Measurements from ENCODE around the gene GTF3C5. TPM values are rescaled to one million over a fixed set of nuclear protein-coding genes. Genes with fewer than 3 reads are reported as not detected.
"Not testable (repeated sequence)": the region's sequence is repeated elsewhere in the genome, so short reads cannot be mapped to it uniquely, and the experiment has no call there.

Gene GTF3C5
- total RNA-seq, 1 donor from 2014 or later: 85.4 TPM

- peaks cover 31% of the 10 kb centered on the region for H3K4me1 Mint-ChIP-seq
- DNase-seq: no peak
- peak overlapping the region; percentile 91 for H3K4me3 Mint-ChIP-seq
- no peaks in the 10 kb centered on the region for H3K9me3 Mint-ChIP-seq
- peaks cover 8% of the 10 kb centered on the region for H3K36me3 Mint-ChIP-seq (ENCODE audit: low read depth)
- H3K27me3 Mint-ChIP-seq: no peaks in the 10 kb centered on the region
- intact Hi-C loops (cut with micrococcal nuclease): loop anchor here (10.0 kb wide), 1 partner anchor 327 kb away; the partner anchor contains the start of genes SURF1 and SURF2
- no peak overlapping the region for H3K27ac Mint-ChIP-seq
Observed at GRCh38 chr9:133028221-133028620, 2.6 kb upstream of the GTF3C5 start.

GRCh38 chr9:133029994-133030316 is 842 bp upstream of the GTF3C5 start:
- H3K27me3 Mint-ChIP-seq: no peaks in the 10 kb centered on the region
- peaks cover 8% of the 10 kb centered on the region for H3K36me3 Mint-ChIP-seq (ENCODE audit: low read depth)
- H3K4me1 Mint-ChIP-seq: peaks cover 32% of the 10 kb centered on the region
- H3K27ac Mint-ChIP-seq: peak overlapping the region; percentile 95
- no peak for DNase-seq
- peak overlapping the region; percentile 91 for H3K4me3 Mint-ChIP-seq
- intact Hi-C loops (cut with micrococcal nuclease): loop anchor here (2.0 to 10.0 kb wide), 3 partner anchors 119 to 1903 kb away; partner anchors contain the start of genes NUP214, SURF1 and SURF2
- no peaks in the 10 kb centered on the region for H3K9me3 Mint-ChIP-seq

GRCh38 chr9:133031130-133031422 is 279 bp downstream of the GTF3C5 start:
- intact Hi-C loops (cut with micrococcal nuclease): loop anchor here (2.0 to 5.0 kb wide), 2 partner anchors 118 to 1904 kb away; partner anchors contain the start of gene NUP214
- peak overlapping the region; percentile 95 for H3K27ac Mint-ChIP-seq
- no peaks in the 10 kb centered on the region for H3K9me3 Mint-ChIP-seq
- peaks cover 32% of the 10 kb centered on the region for H3K4me1 Mint-ChIP-seq
- H3K36me3 Mint-ChIP-seq (ENCODE audit: low read depth): peaks cover 8% of the 10 kb centered on the region
- peak overlapping the region; percentile 91 for H3K4me3 Mint-ChIP-seq
- H3K27me3 Mint-ChIP-seq: no peaks in the 10 kb centered on the region
- no peak for DNase-seq

- no peak for DNase-seq
- peaks cover 35% of the 10 kb centered on the region for H3K4me1 Mint-ChIP-seq
- peak overlapping the region; percentile 91 for H3K4me3 Mint-ChIP-seq
- no peaks in the 10 kb centered on the region for H3K27me3 Mint-ChIP-seq
- intact Hi-C loops (cut with micrococcal nuclease): loop anchor here (2.0 to 5.0 kb wide), 2 partner anchors 117 to 1904 kb away; partner anchors contain the start of gene NUP214
- peak overlapping the region; percentile 95 for H3K27ac Mint-ChIP-seq
- H3K9me3 Mint-ChIP-seq: no peaks in the 10 kb centered on the region
- peaks cover 8% of the 10 kb centered on the region for H3K36me3 Mint-ChIP-seq (ENCODE audit: low read depth)
Observed at GRCh38 chr9:133031496-133031911, 707 bp downstream of the GTF3C5 start.

- intact Hi-C loops (cut with micrococcal nuclease): loop anchor here (5.0 kb wide), 1 partner anchor 1905 kb away; the partner anchor contains the start of gene NUP214
- no peak for DNase-seq
- Mint-ChIP-seq H3K27ac (peak overlapping the region; percentile 14), H3K4me1 (peaks cover 33% of the 10 kb centered on the region), H3K27me3 (no peaks in the 10 kb centered on the region), H3K9me3 (no peaks in the 10 kb centered on the region), H3K4me3 (peak overlapping the region; percentile 91), H3K36me3 (ENCODE audit: low read depth) (peaks cover 8% of the 10 kb centered on the region)
Observed at GRCh38 chr9:133032171-133032570, 1.4 kb downstream of the GTF3C5 start.

- no peaks in the 10 kb centered on the region for H3K9me3 Mint-ChIP-seq
- peaks cover 29% of the 10 kb centered on the region for H3K4me1 Mint-ChIP-seq
- peaks cover 14% of the 10 kb centered on the region for H3K36me3 Mint-ChIP-seq (ENCODE audit: low read depth)
- intact Hi-C loops (cut with micrococcal nuclease): no loop called here
- DNase-seq: no peak
- no peak overlapping the region for H3K27ac Mint-ChIP-seq
- no peaks in the 10 kb centered on the region for H3K27me3 Mint-ChIP-seq
- no peak overlapping the region for H3K4me3 Mint-ChIP-seq
Observed at GRCh38 chr9:133035669-133036068, 4.9 kb downstream of the GTF3C5 start.

- no peak for DNase-seq
- H3K27ac Mint-ChIP-seq: no peak overlapping the region
- no peak overlapping the region for H3K4me3 Mint-ChIP-seq
- H3K27me3 Mint-ChIP-seq: no peaks in the 10 kb centered on the region
- H3K4me1 Mint-ChIP-seq: peaks cover 16% of the 10 kb centered on the region
- H3K36me3 Mint-ChIP-seq (ENCODE audit: low read depth): peaks cover 10% of the 10 kb centered on the region
- intact Hi-C loops (cut with micrococcal nuclease): no loop called here
- no peaks in the 10 kb centered on the region for H3K9me3 Mint-ChIP-seq
Observed at GRCh38 chr9:133037775-133038515, 7.1 kb downstream of the GTF3C5 start.

- H3K4me3 Mint-ChIP-seq; H3K9me3 Mint-ChIP-seq; H3K27me3 Mint-ChIP-seq; H3K27ac Mint-ChIP-seq; intact Hi-C loops (cut with micrococcal nuclease): not testable (repeated sequence)
- Mint-ChIP-seq H3K4me1 (peaks cover 15% of the 10 kb centered on the region), H3K36me3 (ENCODE audit: low read depth) (peaks cover 27% of the 10 kb centered on the region)
- DNase-seq: peak; percentile 85
Observed at GRCh38 chr9:133040892-133041479, 10.2 kb downstream of the GTF3C5 start.

GRCh38 chr9:133041958-133042357 is 11.2 kb downstream of the GTF3C5 start:
- Mint-ChIP-seq H3K4me1 (peaks cover 12% of the 10 kb centered on the region), H3K36me3 (ENCODE audit: low read depth) (peaks cover 36% of the 10 kb centered on the region), H3K9me3 (no peaks in the 10 kb centered on the region), H3K4me3 (no peak overlapping the region), H3K27me3 (no peaks in the 10 kb centered on the region), H3K27ac (no peak overlapping the region)
- no peak for DNase-seq
- intact Hi-C loops (cut with micrococcal nuclease): no loop called here

- Mint-ChIP-seq H3K27me3 (no peaks in the 10 kb centered on the region), H3K4me1 (peaks cover 12% of the 10 kb centered on the region), H3K27ac (no peak overlapping the region), H3K4me3 (no peak overlapping the region), H3K9me3 (no peaks in the 10 kb centered on the region), H3K36me3 (ENCODE audit: low read depth) (peaks cover 39% of the 10 kb centered on the region)
- intact Hi-C loops (cut with micrococcal nuclease): no loop called here
- DNase-seq: no peak
Observed at GRCh38 chr9:133042676-133043075, 11.9 kb downstream of the GTF3C5 start.

- peaks cover 34% of the 10 kb centered on the region for H3K36me3 Mint-ChIP-seq (ENCODE audit: low read depth)
- no peaks in the 10 kb centered on the region for H3K27me3 Mint-ChIP-seq
- H3K4me1 Mint-ChIP-seq: peaks cover 8% of the 10 kb centered on the region
- H3K9me3 Mint-ChIP-seq: no peaks in the 10 kb centered on the region
- no peak overlapping the region for H3K27ac Mint-ChIP-seq
- no peak for DNase-seq
- no peak overlapping the region for H3K4me3 Mint-ChIP-seq
- intact Hi-C loops (cut with micrococcal nuclease): no loop called here
Observed at GRCh38 chr9:133043449-133044035, 12.7 kb downstream of the GTF3C5 start.

- intact Hi-C loops (cut with micrococcal nuclease): no loop called here
- peaks cover 34% of the 10 kb centered on the region for H3K36me3 Mint-ChIP-seq (ENCODE audit: low read depth)
- H3K4me1 Mint-ChIP-seq: peaks cover 8% of the 10 kb centered on the region
- H3K27me3 Mint-ChIP-seq: no peaks in the 10 kb centered on the region
- H3K4me3 Mint-ChIP-seq: no peak overlapping the region
- peak overlapping the region; percentile 34 for H3K27ac Mint-ChIP-seq
- H3K9me3 Mint-ChIP-seq: no peaks in the 10 kb centered on the region
- DNase-seq: no peak
Observed at GRCh38 chr9:133044125-133044524, 13.3 kb downstream of the GTF3C5 start.

GRCh38 chr9:133044661-133045060 is 13.9 kb downstream of the GTF3C5 start:
- no peaks in the 10 kb centered on the region for H3K27me3 Mint-ChIP-seq
- H3K4me3 Mint-ChIP-seq: no peak overlapping the region
- intact Hi-C loops (cut with micrococcal nuclease): no loop called here
- peaks cover 8% of the 10 kb centered on the region for H3K4me1 Mint-ChIP-seq
- H3K27ac Mint-ChIP-seq: peak overlapping the region; percentile 34
- no peak for DNase-seq
- H3K36me3 Mint-ChIP-seq (ENCODE audit: low read depth): peaks cover 38% of the 10 kb centered on the region
- no peaks in the 10 kb centered on the region for H3K9me3 Mint-ChIP-seq

GRCh38 chr9:133045132-133045531 is 14.3 kb downstream of the GTF3C5 start:
- DNase-seq: no peak
- Mint-ChIP-seq H3K4me1 (peaks cover 8% of the 10 kb centered on the region), H3K4me3 (no peak overlapping the region), H3K36me3 (ENCODE audit: low read depth) (peaks cover 42% of the 10 kb centered on the region), H3K9me3 (no peaks in the 10 kb centered on the region), H3K27ac (no peak overlapping the region), H3K27me3 (no peaks in the 10 kb centered on the region)
- intact Hi-C loops (cut with micrococcal nuclease): no loop called here

All from activated CD4-positive, alpha-beta T cell treated with anti-CD3 and anti-CD28 coated beads, Interleukin-2, amount 10 ng/mL, durations not matched to agents 24 days and 14 days (primary cell).